Neural cell (in vitro differentiated cells): ENCODE data around the gene ZNF831. TPM values are rescaled to one million over a fixed set of nuclear protein-coding genes. Genes with fewer than 3 reads are reported as not detected.

Experiments used
- H2AFZ ChIP-seq: fragments of 200-600, 300-800 bp; sonication (generic), shearing (Covaris generic); 2 replicates; pipeline ENCODE4 v1.6.0; 2014; ENCODE audit warnings: low read depth, mild to moderate bottlenecking, antibody characterized with exemption, low read length, moderate library complexity
- H3F3A ChIP-seq: fragments of 200-600 bp; shearing (Covaris generic); 2 replicates; pipeline ENCODE4 v1.6.1; 2016; ENCODE audit warnings: mild to moderate bottlenecking, moderate library complexity, mixed read lengths, antibody characterized with exemption, low read length; ENCODE audit not compliant: insufficient read depth, poor library complexity, severe bottlenecking
- H3K27ac ChIP-seq: fragments of 200-600, 300-800 bp; sonication (generic), shearing (Covaris generic); 2 replicates; pipeline ENCODE4 v1.5.1; 2014; ENCODE audit warnings: mild to moderate bottlenecking, low read length, moderate library complexity
- H3K27me3 ChIP-seq: fragments of 300-800, 200-600 bp; sonication (generic), shearing (Covaris generic); 2 replicates; pipeline ENCODE4 v1.6.0; 2014; ENCODE audit warnings: mild to moderate bottlenecking, low read depth, low read length, moderate library complexity; ENCODE audit not compliant: insufficient read depth
- H3K36me3 ChIP-seq: fragments of 300-800, 200-600 bp; sonication (generic), shearing (Covaris generic); 2 replicates; pipeline ENCODE4 v1.5.1; 2014; ENCODE audit warnings: mild to moderate bottlenecking, antibody characterized with exemption, low read length, moderate library complexity; ENCODE audit not compliant: insufficient read depth
- H3K4me2 ChIP-seq: fragments of 300-800, 200-600 bp; sonication (generic), shearing (Covaris generic); 2 replicates; pipeline ENCODE4 v1.6.0; 2014; ENCODE audit warnings: mild to moderate bottlenecking, low read length
- H3K4me3 ChIP-seq: fragments of 300-800, 200-600 bp; sonication (generic), shearing (Covaris generic); 2 replicates; pipeline ENCODE4 v1.5.1; 2014; ENCODE audit warnings: mild to moderate bottlenecking, low read length, moderate library complexity
- H3K79me2 ChIP-seq: fragments of 200-600 bp; shearing (Covaris generic); replicated peaks from 2 replicates; pipeline ENCODE4 v1.6.0; 2014; ENCODE audit warnings: mild to moderate bottlenecking, low read length, moderate library complexity; ENCODE audit not compliant: insufficient read depth
- H3K9ac ChIP-seq: fragments of 300-800, 200-600 bp; sonication (generic), shearing (Covaris generic); 2 replicates; pipeline ENCODE4 v1.6.1; 2016; ENCODE audit warnings: mild to moderate bottlenecking, low read length, mixed read lengths
- H3K9me2 ChIP-seq: fragments of 200-600 bp; shearing (Covaris generic); 2 replicates; pipeline ENCODE4 v1.6.1; 2016; ENCODE audit warnings: mild to moderate bottlenecking, low read length, mixed read lengths; ENCODE audit not compliant: insufficient read depth
- H3K9me3 ChIP-seq: fragments of 200-600, 300-800 bp; sonication (generic), shearing (Covaris generic); 2 replicates; pipeline ENCODE4 v1.6.1; 2016; ENCODE audit warnings: mild to moderate bottlenecking, mixed run types, low read length, moderate library complexity, mixed read lengths
- H4K20me1 ChIP-seq: fragments of 200-600 bp; shearing (Covaris generic); 2 replicates; pipeline ENCODE4 v1.6.1; 2016; ENCODE audit warnings: mild to moderate bottlenecking, mixed run types; ENCODE audit not compliant: insufficient read depth
- CTCF ChIP-seq: fragments of 450-650 bp; IDR thresholded peaks from 2 replicates; pipeline ENCODE4 v1.5.1; 2014; ENCODE audit warnings: antibody characterized with exemption, mild to moderate bottlenecking, moderate library complexity; ENCODE audit not compliant: poor library complexity, severe bottlenecking
- EP300 ChIP-seq: fragments of 450-650 bp; conservative IDR thresholded peaks from 2 replicates; pipeline ENCODE4 v1.6.1; 2014; ENCODE audit warnings: antibody characterized with exemption, mild to moderate bottlenecking, moderate library complexity; ENCODE audit not compliant: poor library complexity, severe bottlenecking
- EZH2 ChIP-seq: fragments of 200-600, 300-800 bp; shearing (Covaris generic), sonication (generic); IDR thresholded peaks from 2 replicates; pipeline ENCODE4 v1.6.1; 2014; ENCODE audit warnings: antibody characterized with exemption, low read length, borderline replicate concordance, mild to moderate bottlenecking; ENCODE audit not compliant: insufficient read depth, poor library complexity, severe bottlenecking
- MXI1 ChIP-seq: fragments of 450-650 bp; conservative IDR thresholded peaks from 2 replicates; pipeline ENCODE4 v1.6.1; 2014; ENCODE audit warnings: antibody characterized with exemption, mild to moderate bottlenecking; ENCODE audit not compliant: poor library complexity, severe bottlenecking
- POLR2AphosphoS5 ChIP-seq: IDR thresholded peaks from 2 replicates; pipeline ENCODE4 v1.6.1; 2012
- RAD21 ChIP-seq: fragments of 450-650 bp; conservative IDR thresholded peaks from 2 replicates; pipeline ENCODE4 v1.6.1; 2014; ENCODE audit warnings: antibody characterized with exemption, mild to moderate bottlenecking, moderate library complexity
- SMC3 ChIP-seq: fragments of 450-650 bp; conservative IDR thresholded peaks from 2 replicates; pipeline ENCODE4 v1.6.1; 2014; ENCODE audit warnings: antibody characterized with exemption, mild to moderate bottlenecking, moderate library complexity; ENCODE audit not compliant: poor library complexity
- TAF1 ChIP-seq: IDR thresholded peaks from 2 replicates; pipeline ENCODE4 v1.6.1; 2012; ENCODE audit warnings: low read depth
- polyA plus RNA-seq: library from polyadenylated mRNA; depleted of rRNA; stranded (reverse); fragments of >200 nt; gene quantifications from 2 replicates; pipeline ENCODE4 v1.2.3, GENCODE V29; 2014
- TF ChIP-seq, protein P1 (sequence below): IDR thresholded peaks from 2 replicates; pipeline ENCODE4 v1.6.1; 2012; ENCODE audit warnings: borderline replicate concordance

The ZNF831 gene
- polyA plus RNA-seq, 1 donor from 2014 or later: not detected

DNA sequence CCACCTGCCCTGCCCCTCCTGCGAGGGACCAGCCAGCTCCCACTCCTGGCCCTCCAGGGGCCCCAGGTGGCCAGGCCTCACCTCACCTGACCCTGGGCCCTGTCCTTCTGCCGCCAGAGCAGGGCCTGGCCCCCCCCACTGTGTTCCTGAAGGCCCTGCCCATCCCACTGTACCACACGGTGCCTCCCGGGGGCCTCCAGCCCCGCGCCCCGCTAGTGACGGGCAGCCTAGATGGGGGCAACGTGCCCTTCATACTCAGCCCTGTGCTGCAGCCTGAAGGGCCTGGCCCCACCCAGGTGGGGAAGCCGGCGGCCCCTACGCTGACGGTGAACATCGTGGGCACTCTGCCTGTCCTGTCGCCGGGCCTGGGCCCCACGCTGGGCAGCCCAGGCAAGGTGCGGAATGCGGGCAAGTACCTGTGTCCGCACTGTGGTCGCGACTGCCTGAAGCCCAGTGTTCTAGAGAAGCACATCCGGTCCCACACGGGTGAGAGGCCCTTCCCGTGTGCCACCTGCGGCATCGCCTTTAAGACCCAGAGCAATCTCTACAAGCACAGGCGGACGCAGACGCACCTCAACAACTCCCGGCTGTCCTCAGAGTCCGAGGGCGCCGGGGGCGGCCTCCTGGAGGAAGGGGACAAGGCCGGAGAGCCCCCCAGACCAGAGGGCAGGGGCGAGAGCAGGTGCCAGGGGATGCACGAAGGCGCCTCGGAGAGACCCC, 27.6 kb downstream of the ZNF831 start:
- Histone ChIP-seq H3K9ac (no peak overlapping the region), H3K27ac (no peak overlapping the region), H3K4me2 (no peak overlapping the region), H2AFZ (no peak overlapping the region), H3K27me3 (no peaks in the 10 kb centered on the region), H4K20me1 (no peaks in the 10 kb centered on the region), H3K79me2 (no peaks in the 10 kb centered on the region), H3K36me3 (no peaks in the 10 kb centered on the region), H3K9me2 (no peaks in the 10 kb centered on the region), H3K9me3 (no peaks in the 10 kb centered on the region), H3F3A (no peaks in the 10 kb centered on the region), H3K4me3 (no peak overlapping the region)
- TF ChIP-seq TAF1 (no peak), CTCF (no peak), EZH2 (no peak), RAD21 (no peak), EP300 (no peak), POLR2AphosphoS5 (no peak), SMC3 (no peak), MXI1 (no peak)
- TF ChIP-seq, protein P1, sequence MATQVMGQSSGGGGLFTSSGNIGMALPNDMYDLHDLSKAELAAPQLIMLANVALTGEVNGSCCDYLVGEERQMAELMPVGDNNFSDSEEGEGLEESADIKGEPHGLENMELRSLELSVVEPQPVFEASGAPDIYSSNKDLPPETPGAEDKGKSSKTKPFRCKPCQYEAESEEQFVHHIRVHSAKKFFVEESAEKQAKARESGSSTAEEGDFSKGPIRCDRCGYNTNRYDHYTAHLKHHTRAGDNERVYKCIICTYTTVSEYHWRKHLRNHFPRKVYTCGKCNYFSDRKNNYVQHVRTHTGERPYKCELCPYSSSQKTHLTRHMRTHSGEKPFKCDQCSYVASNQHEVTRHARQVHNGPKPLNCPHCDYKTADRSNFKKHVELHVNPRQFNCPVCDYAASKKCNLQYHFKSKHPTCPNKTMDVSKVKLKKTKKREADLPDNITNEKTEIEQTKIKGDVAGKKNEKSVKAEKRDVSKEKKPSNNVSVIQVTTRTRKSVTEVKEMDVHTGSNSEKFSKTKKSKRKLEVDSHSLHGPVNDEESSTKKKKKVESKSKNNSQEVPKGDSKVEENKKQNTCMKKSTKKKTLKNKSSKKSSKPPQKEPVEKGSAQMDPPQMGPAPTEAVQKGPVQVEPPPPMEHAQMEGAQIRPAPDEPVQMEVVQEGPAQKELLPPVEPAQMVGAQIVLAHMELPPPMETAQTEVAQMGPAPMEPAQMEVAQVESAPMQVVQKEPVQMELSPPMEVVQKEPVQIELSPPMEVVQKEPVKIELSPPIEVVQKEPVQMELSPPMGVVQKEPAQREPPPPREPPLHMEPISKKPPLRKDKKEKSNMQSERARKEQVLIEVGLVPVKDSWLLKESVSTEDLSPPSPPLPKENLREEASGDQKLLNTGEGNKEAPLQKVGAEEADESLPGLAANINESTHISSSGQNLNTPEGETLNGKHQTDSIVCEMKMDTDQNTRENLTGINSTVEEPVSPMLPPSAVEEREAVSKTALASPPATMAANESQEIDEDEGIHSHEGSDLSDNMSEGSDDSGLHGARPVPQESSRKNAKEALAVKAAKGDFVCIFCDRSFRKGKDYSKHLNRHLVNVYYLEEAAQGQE: no peak

- Histone ChIP-seq H3K9me3 (no peaks in the 10 kb centered on the region), H4K20me1 (no peaks in the 10 kb centered on the region), H3F3A (no peaks in the 10 kb centered on the region), H3K9ac (no peak overlapping the region), H2AFZ (no peak overlapping the region), H3K79me2 (no peaks in the 10 kb centered on the region), H3K27ac (no peak overlapping the region), H3K9me2 (no peaks in the 10 kb centered on the region), H3K4me2 (no peak overlapping the region), H3K27me3 (no peaks in the 10 kb centered on the region), H3K4me3 (no peak overlapping the region), H3K36me3 (no peaks in the 10 kb centered on the region)
- TF ChIP-seq SMC3: no peak
- TF ChIP-seq RAD21: no peak
- no peak for TF ChIP-seq MXI1
- TF ChIP-seq, protein P1: no peak
- no peak for TF ChIP-seq POLR2AphosphoS5
- TF ChIP-seq CTCF: no peak
- TF ChIP-seq EZH2: no peak
- no peak for TF ChIP-seq EP300
- TF ChIP-seq TAF1: no peak
Measured at GRCh38 chr20:59191756-59192532, 28.3 kb downstream of the ZNF831 start.
